CD4-positive, alpha-beta memory T cell (primary cell): Measurements from ENCODE around the gene ARL2BP. TPM values are rescaled to one million over a fixed set of nuclear protein-coding genes. Genes with fewer than 3 reads are reported as not detected.
A peak's percentile ranks its signal among the peaks of the same experiment; 100 is the strongest.

Experiments used
- CTCF ChIA-PET: fragments of 350-600 bp; sonication (Branson Sonifier 250); formaldehyde crosslinking; loops from one replicate; lab custom pipeline; 2021; ENCODE audit warnings: inconsistent platforms; ENCODE audit not compliant: partially characterized antibody; lab: Charles Lee
- POLR2A ChIA-PET: fragments of 350-600 bp; sonication (Branson Sonifier 250); formaldehyde crosslinking; loops from one replicate; lab custom pipeline; 2021; ENCODE audit not compliant: partially characterized antibody; lab: Charles Lee
- DNase-seq, 5 donors: peaks; one replicate each; pipeline versions ENCODE4 v3.0.0 to v3.0.0-alpha.2; 2020 to 2022; ENCODE audit warnings: mixed read lengths in 1 of 5
- H3K27ac ChIP-seq: one replicate; pipeline ENCODE4 v1.7.0; 2013; ENCODE audit warnings: low read depth, low read length
- H3K27me3 ChIP-seq: 2 replicates; pipeline ENCODE4 v1.7.0; 2013; ENCODE audit warnings: mild to moderate bottlenecking, low read length, moderate library complexity; ENCODE audit not compliant: insufficient read depth
- H3K36me3 ChIP-seq: 2 replicates; pipeline ENCODE4 v1.7.0; 2013; ENCODE audit warnings: mild to moderate bottlenecking, low read length, moderate library complexity; ENCODE audit not compliant: insufficient read depth
- H3K4me1 ChIP-seq: 2 replicates; pipeline ENCODE4 v1.7.0; 2013; ENCODE audit warnings: mild to moderate bottlenecking, low read length, moderate library complexity; ENCODE audit not compliant: insufficient read depth
- H3K4me3 ChIP-seq, 2 donors: one replicate each; pipeline ENCODE4 v1.7.0; 2013; ENCODE audit warnings: low read length in 2 of 2, mild to moderate bottlenecking in 1 of 2
- H3K9me3 ChIP-seq, 2 donors: one replicate each; pipeline ENCODE4 v1.7.0; 2013; ENCODE audit warnings: low read length in 2 of 2, control low read depth in 1 of 2; ENCODE audit not compliant: control insufficient read depth in 1 of 2
- H3K27ac Mint-ChIP-seq, 7 donors: one replicate each; pipeline ENCODE4 v1.8.0; 2020 to 2021; ENCODE audit warnings: mixed read lengths in 7 of 7, mild to moderate bottlenecking in 6 of 7, inconsistent platforms in 3 of 7, moderate library complexity in 3 of 7
- H3K27me3 Mint-ChIP-seq, 2 donors: one replicate each; pipeline ENCODE4 v1.8.0; 2020 to 2021; ENCODE audit warnings: mixed read lengths in 2 of 2
- H3K36me3 Mint-ChIP-seq, 2 donors: one replicate each; pipeline ENCODE4 v1.8.0; 2020 to 2021; ENCODE audit warnings: mixed read lengths in 2 of 2, inconsistent platforms in 1 of 2, mild to moderate bottlenecking in 1 of 2
- H3K4me1 Mint-ChIP-seq, 4 donors: one replicate each; pipeline ENCODE4 v1.8.0; 2020 to 2021; ENCODE audit warnings: mixed read lengths in 4 of 4, mild to moderate bottlenecking in 1 of 4
- H3K4me3 Mint-ChIP-seq, 8 donors: one replicate each; pipeline ENCODE4 v1.8.0; 2020 to 2021; ENCODE audit warnings: mixed read lengths in 8 of 8, mild to moderate bottlenecking in 7 of 8, moderate library complexity in 6 of 8, inconsistent platforms in 3 of 8
- H3K9me3 Mint-ChIP-seq, 8 donors: one replicate each; pipeline ENCODE4 v1.8.0; 2020 to 2021; ENCODE audit warnings: mixed read lengths in 8 of 8, mild to moderate bottlenecking in 5 of 8, inconsistent platforms in 3 of 8, moderate library complexity in 1 of 8
- intact Hi-C: fragments of 100-400 bp; cut with micrococcal nuclease; formaldehyde crosslinking; loops from one replicate; pipeline ENCODE4 v1.15.1; 2023
- polyA plus RNA-seq, 2 donors: library from polyadenylated mRNA; unstranded; fragments of 300-500 nt; fragmentation: Illumina TruSeq; gene quantifications; one replicate each; pipeline ENCODE4 v1.2.3, GENCODE V29; 2021
- total RNA-seq, 2 experiments: library from RNA; stranded (reverse); gene quantifications; one replicate each; pipeline ENCODE4 v1.2.3, GENCODE V29; 2021

The ARL2BP gene
- total and polyA plus RNA-seq, 4 experiments from 2014 or later = 48.0 to 181 (median 89.5) TPM

- H3K9me3 Mint-ChIP-seq = no peaks in the 10 kb centered on the region
- Histone ChIP-seq H3K4me1 (peaks cover 17% of the 10 kb centered on the region), H3K9me3 (no peaks in the 10 kb centered on the region), H3K36me3 (peaks cover 18% of the 10 kb centered on the region), H3K4me3 (peak overlapping the region; percentile 49 to 60), H3K27me3 (no peaks in the 10 kb centered on the region), H3K27ac (peak overlapping the region; percentile 78)
- intact Hi-C loops = loop anchor here (1.0 to 5.0 kb wide), 3 partner anchors 22 to 59 kb away; partner anchors contain the start of genes PLLP, PSME3IP1 and RSPRY1
- H3K36me3 Mint-ChIP-seq = peaks cover 16 to 35% of the 10 kb centered on the region in 2 donors
- no peaks in the 10 kb centered on the region for H3K27me3 Mint-ChIP-seq
- POLR2A ChIA-PET = interaction anchor here (0.9 to 2.9 kb wide), 14 partner anchors 9 to 291 kb away, joined by 3 to 25 read pairs (median 4); partner anchors contain the start of genes CCDC102A, CIAPIN1, COQ9 and PLLP
- peak in 1 of 5 donors; percentile 7 for DNase-seq
- H3K27ac Mint-ChIP-seq = peak overlapping the region; percentile 2 to 93 (median 69)
- peaks cover 13 to 21% (median 18%) of the 10 kb centered on the region in 4 donors for H3K4me1 Mint-ChIP-seq
- CTCF ChIA-PET = interaction anchor here (0.6 to 2.7 kb wide), 5 partner anchors 54 to 173 kb away, joined by 3 to 15 read pairs (median 3); no protein-coding TSS in a partner anchor
- peak overlapping the region; percentile 75 to 96 (median 82) for H3K4me3 Mint-ChIP-seq
These were observed 534 bp downstream of the ARL2BP start for GRCh38 chr16:57245472-57246113.

DNA sequence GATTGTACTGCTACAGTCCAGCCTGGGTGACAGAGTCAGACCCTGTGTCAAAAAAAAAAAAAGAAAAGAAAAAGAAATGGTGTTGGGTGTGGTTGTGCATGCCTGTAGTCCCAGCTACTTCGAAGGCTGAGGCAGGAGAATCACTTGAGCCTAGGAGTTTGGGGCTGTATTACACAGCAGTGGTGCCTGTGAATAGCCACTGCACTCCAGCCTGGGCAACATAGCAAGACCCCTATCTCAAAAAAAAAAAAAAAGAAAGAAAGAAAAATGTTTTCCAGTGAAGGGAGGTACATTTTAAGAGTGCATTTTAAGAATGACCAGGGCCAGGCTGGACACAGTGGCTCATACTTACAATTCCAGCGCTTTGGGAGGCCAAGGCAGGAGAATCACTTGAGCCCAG, 6.3 kb downstream of the ARL2BP start:
- POLR2A ChIA-PET = no interaction called here
- CTCF ChIA-PET = interaction anchor here (0.6 kb wide), 1 partner anchor 77 kb away, joined by 3 read pairs; no protein-coding TSS in a partner anchor
- H3K27ac Mint-ChIP-seq = no peak overlapping the region

DNA sequence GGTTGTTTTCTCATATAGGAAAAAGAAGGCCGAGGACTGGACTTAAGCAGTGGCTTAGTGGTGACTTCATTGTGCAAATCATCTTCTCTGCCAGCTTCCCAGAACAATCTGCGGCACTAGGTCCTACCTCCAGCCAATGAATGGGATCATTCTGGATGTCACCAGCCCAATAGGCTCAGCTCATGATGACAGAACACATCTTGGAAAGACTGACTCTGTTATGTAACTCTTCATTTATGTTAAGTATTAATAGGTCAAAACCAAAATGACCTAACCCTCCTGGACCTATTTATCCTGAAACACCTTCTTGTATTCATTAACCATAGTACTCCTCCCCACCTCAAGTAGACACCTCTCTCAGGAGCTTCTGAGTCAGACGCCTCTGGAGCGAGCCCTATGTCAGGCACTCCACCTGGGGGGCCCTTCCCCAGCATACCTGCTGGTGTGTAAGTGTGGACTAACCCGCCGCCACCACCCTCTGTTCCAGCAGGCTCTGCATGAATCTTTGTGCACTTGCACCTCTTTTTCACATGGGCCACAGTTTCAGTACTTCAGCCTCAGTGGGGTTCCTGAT, 7.2 kb downstream of the ARL2BP start:
- no peak overlapping the region for H3K4me3 Mint-ChIP-seq
- peaks cover 31 to 46% of the 10 kb centered on the region in 2 donors for H3K36me3 Mint-ChIP-seq
- CTCF ChIA-PET = no interaction called here
- H3K27ac Mint-ChIP-seq = peak overlapping the region in 1 of 7 donors; percentile 27
- no peaks in the 10 kb centered on the region for H3K27me3 Mint-ChIP-seq
- Histone ChIP-seq H3K27ac (no peak overlapping the region), H3K9me3 (no peaks in the 10 kb centered on the region), H3K36me3 (peaks cover 27% of the 10 kb centered on the region), H3K4me3 (no peak overlapping the region), H3K27me3 (no peaks in the 10 kb centered on the region), H3K4me1 (no peaks in the 10 kb centered on the region)
- POLR2A ChIA-PET = no interaction called here
- H3K9me3 Mint-ChIP-seq = no peaks in the 10 kb centered on the region
- DNase-seq = peak in 1 of 5 donors; percentile 24
- H3K4me1 Mint-ChIP-seq = peaks cover 0 to 3% (median under 1%) of the 10 kb centered on the region in 4 donors
- intact Hi-C loops = no loop called here

More for the DNA sequence above, 6.3 kb downstream of the ARL2BP start:
- intact Hi-C loops = no loop called here
- H3K4me1 Mint-ChIP-seq = peaks cover 0 to 3% (median under 1%) of the 10 kb centered on the region in 4 donors
- Histone ChIP-seq H3K9me3 (no peaks in the 10 kb centered on the region), H3K27me3 (no peaks in the 10 kb centered on the region), H3K4me3 (no peak overlapping the region), H3K27ac (no peak overlapping the region), H3K36me3 (peaks cover 27% of the 10 kb centered on the region), H3K4me1 (no peaks in the 10 kb centered on the region)
- DNase-seq = no peak
- H3K9me3 Mint-ChIP-seq = no peaks in the 10 kb centered on the region
- H3K4me3 Mint-ChIP-seq = no peak overlapping the region
- H3K27me3 Mint-ChIP-seq = no peaks in the 10 kb centered on the region
- H3K36me3 Mint-ChIP-seq = peaks cover 31 to 47% of the 10 kb centered on the region in 2 donors

DNA sequence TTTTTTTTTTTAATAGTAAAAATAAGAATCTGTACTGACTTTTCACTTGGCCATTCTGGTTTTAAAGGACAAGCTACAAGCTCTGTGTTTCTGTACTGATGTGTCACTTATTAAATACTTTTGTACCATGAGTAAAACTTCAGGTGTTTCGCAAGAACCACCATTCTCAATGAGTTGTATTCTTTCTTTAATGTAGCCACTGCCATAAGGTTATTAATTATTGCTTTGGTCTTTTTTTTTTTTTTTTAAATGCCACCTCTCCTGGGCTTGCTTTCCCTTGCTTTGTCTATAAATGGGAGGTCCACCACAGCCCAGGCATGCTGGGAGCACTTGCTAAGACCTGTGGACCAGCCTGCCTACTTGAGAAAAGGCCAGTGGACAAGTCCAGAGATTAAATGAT, 8.4 kb downstream of the ARL2BP start:
- Histone ChIP-seq H3K4me3 (no peak overlapping the region), H3K4me1 (no peaks in the 10 kb centered on the region), H3K27me3 (no peaks in the 10 kb centered on the region), H3K36me3 (peaks cover 26% of the 10 kb centered on the region), H3K9me3 (no peaks in the 10 kb centered on the region), H3K27ac (no peak overlapping the region)
- ChIA-PET POLR2A (no interaction called here), CTCF (no interaction called here)
- no peaks in the 10 kb centered on the region for H3K9me3 Mint-ChIP-seq
- no peak overlapping the region for H3K4me3 Mint-ChIP-seq
- intact Hi-C loops = no loop called here
- no peak for DNase-seq
- no peak overlapping the region for H3K27ac Mint-ChIP-seq
- peaks cover 0 to 3% (median 1%) of the 10 kb centered on the region in 4 donors for H3K4me1 Mint-ChIP-seq
- H3K36me3 Mint-ChIP-seq = peaks cover 31 to 40% of the 10 kb centered on the region in 2 donors
- no peaks in the 10 kb centered on the region for H3K27me3 Mint-ChIP-seq

DNA sequence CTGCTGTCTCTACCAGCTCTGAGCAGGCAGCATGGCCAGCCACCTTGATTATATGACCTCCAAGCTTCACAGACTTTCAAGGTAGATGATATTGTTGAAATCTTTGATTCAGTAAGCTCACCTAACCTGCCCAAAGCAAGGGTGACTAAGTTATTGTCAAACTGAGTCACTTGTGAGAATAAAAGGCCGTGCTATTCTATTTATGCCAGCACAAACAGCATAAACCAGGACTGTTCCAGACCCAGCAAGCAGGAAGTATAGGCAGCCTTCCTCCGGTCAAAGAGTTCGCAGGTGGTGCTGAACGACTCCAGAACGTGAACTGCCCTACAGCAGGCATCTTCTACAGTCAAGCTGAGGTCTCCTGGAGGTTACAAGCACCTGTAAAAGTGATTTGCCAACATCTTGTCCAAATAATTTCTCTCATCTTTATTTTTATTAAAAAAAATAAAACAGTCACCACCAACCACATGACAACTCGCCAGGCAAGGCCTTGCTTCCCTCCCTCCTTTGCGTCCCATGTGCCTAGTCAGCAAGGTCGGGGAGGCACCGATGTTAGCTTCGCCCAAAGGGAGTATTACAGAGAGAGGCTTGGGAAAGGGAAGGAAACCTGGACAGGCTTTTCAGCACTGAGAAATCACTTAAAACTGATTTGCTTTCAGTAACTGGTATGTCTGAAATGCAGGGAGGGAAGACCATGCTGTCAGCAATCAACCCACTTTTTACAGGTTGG, 10.8 kb downstream of the ARL2BP start:
- POLR2A ChIA-PET = interaction anchor here (0.9 to 1.2 kb wide), 2 partner anchors 11 to 45 kb away, joined by 3 read pairs; partner anchors contain the start of gene ARL2BP
- Mint-ChIP-seq H3K27me3 (no peaks in the 10 kb centered on the region), H3K4me3 (no peak overlapping the region), H3K36me3 (peaks cover 16 to 24% of the 10 kb centered on the region in 2 donors), H3K9me3 (no peaks in the 10 kb centered on the region), H3K27ac (peak overlapping the region in 1 of 7 donors; percentile 83), H3K4me1 (peaks cover 3 to 16% (median 7%) of the 10 kb centered on the region in 4 donors)
- peaks cover 7% of the 10 kb centered on the region for H3K4me1 ChIP-seq
- CTCF ChIA-PET = interaction anchor here (1.1 kb wide), 1 partner anchor 45 kb away, joined by 3 read pairs; no protein-coding TSS in a partner anchor
- intact Hi-C loops = no loop called here
- no peak overlapping the region for H3K27ac ChIP-seq
- no peak overlapping the region for H3K4me3 ChIP-seq
- no peak for DNase-seq
- H3K27me3 ChIP-seq = no peaks in the 10 kb centered on the region
- peaks cover 9% of the 10 kb centered on the region for H3K36me3 ChIP-seq
- no peaks in the 10 kb centered on the region for H3K9me3 ChIP-seq

DNA sequence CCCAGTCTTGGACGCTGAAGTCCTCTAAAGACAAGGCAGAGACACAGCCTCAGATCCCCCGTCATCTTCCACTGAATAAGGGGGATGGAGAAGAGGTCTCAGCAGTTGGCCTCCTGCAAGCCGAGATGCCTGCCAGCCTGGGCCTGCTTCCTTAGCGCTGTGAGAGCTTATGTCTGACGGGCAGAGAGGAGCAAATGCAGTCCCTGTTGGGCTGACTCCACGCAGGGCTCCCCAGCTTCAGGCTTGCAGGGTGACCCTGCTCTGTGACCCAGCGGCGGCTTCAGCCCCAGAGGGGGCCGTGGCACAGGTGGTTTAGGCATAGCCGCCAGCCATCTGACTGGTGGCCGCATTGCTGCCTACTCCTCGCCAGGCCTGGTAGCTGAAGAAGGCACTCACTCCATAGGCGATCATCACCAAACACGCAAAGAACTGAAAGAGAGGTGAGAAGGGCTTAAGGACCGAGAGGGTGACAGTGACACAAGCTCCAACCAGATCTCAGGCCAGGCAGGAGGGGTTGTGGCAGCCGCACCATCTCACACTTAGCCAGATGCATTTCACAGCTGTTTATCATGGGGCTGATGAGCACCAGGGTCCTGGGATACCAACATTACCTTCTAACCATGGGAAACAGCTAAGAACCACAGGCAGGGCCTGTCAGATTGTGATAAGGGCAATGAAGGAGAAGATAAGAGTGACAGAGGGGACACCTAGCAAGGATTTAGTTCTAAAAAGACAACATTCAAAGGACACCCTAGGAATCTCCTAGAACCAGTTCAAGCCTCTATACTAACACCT, 11.7 kb downstream of the ARL2BP start:
- Histone ChIP-seq H3K4me1 (peaks cover 7% of the 10 kb centered on the region), H3K36me3 (peaks cover 9% of the 10 kb centered on the region), H3K27ac (no peak overlapping the region), H3K27me3 (no peaks in the 10 kb centered on the region), H3K4me3 (no peak overlapping the region), H3K9me3 (no peaks in the 10 kb centered on the region)
- no peak for DNase-seq
- POLR2A ChIA-PET = interaction anchor here (0.6 to 1.2 kb wide), 2 partner anchors 12 to 25 kb away, joined by 3 read pairs; partner anchors contain the start of gene ARL2BP
- peaks cover 3 to 16% (median 7%) of the 10 kb centered on the region in 4 donors for H3K4me1 Mint-ChIP-seq
- peaks cover 11 to 20% of the 10 kb centered on the region in 2 donors for H3K36me3 Mint-ChIP-seq
- H3K4me3 Mint-ChIP-seq = no peak overlapping the region
- CTCF ChIA-PET = no interaction called here
- no peaks in the 10 kb centered on the region for H3K9me3 Mint-ChIP-seq
- peak overlapping the region in 1 of 7 donors; percentile 85 for H3K27ac Mint-ChIP-seq
- intact Hi-C loops = no loop called here
- no peaks in the 10 kb centered on the region for H3K27me3 Mint-ChIP-seq
